Cardiac muscle cell (in vitro differentiated cells and primary cell): ENCODE measurements around the gene SUSD5. TPM values are rescaled to one million over a fixed set of nuclear protein-coding genes. Genes with fewer than 3 reads are reported as not detected.
A peak's percentile ranks its signal among the peaks of the same experiment; 100 is the strongest.

Experiments
- DNase-seq, 2 donors: peaks; one replicate each; pipeline versions ENCODE4 v3.0.0 to v3.0.0-alpha.2; 2010 to 2017; ENCODE audit warnings: low read depth in 1 of 2, low spot score in 1 of 2
- H3K27ac ChIP-seq: fragments of 200-600 bp; sonication (generic); 2 replicates; pipeline ENCODE4 v1.5.1; 2016
- H3K27me3 ChIP-seq: fragments of 200-600 bp; sonication (generic); 2 replicates; pipeline ENCODE4 v1.6.0; 2016; ENCODE audit warnings: control low read depth
- H3K36me3 ChIP-seq: fragments of 200-600 bp; sonication (generic); 2 replicates; pipeline ENCODE4 v1.5.1; 2016; ENCODE audit warnings: control low read depth
- H3K4me1 ChIP-seq: fragments of 200-600 bp; sonication (generic); 2 replicates; pipeline ENCODE4 v1.8.1; 2017; ENCODE audit warnings: low read depth, mild to moderate bottlenecking, mixed run types
- H3K4me3 ChIP-seq: fragments of 200-600 bp; sonication (generic); 2 replicates; pipeline ENCODE4 v1.5.1; 2016; ENCODE audit warnings: mild to moderate bottlenecking
- H3K9me3 ChIP-seq: fragments of 200-600 bp; sonication (generic); 2 replicates; pipeline ENCODE4 v1.5.1; 2017; ENCODE audit warnings: low read depth, mild to moderate bottlenecking, control low read depth
- CTCF ChIP-seq: IDR thresholded peaks from 2 replicates; pipeline ENCODE4 v1.5.1; 2012; ENCODE audit warnings: low read depth, mild to moderate bottlenecking, low read length
- polyA plus RNA-seq: library from polyadenylated mRNA; unstranded; fragments of >200 nt; fragmentation: Nextera tagmentation; extraction: Ambion mirVana; gene quantifications from 2 replicates; pipeline ENCODE4 v1.2.1, GENCODE V29; 2016
- total RNA-seq: library from RNA; depleted of rRNA; stranded (reverse); fragments of >200 nt; gene quantifications from 2 replicates; pipeline ENCODE4 v1.2.3, GENCODE V29; 2016

SUSD5 gene
- total and polyA plus RNA-seq, 2 experiments from 2014 or later = 4.3 to 11.0 TPM

GRCh38 chr3:33125840-33126239 lies 92.8 kb downstream of the SUSD5 start:
- no peak overlapping the region for H3K27ac ChIP-seq
- no peak overlapping the region for H3K4me3 ChIP-seq
- H3K4me1 ChIP-seq = no peaks in the 10 kb centered on the region
- peaks cover 24% of the 10 kb centered on the region for H3K36me3 ChIP-seq
- H3K9me3 ChIP-seq = no peaks in the 10 kb centered on the region
- DNase-seq = no peak
- no peaks in the 10 kb centered on the region for H3K27me3 ChIP-seq
- no peak for TF ChIP-seq CTCF

- Histone ChIP-seq H3K4me3 (no peak overlapping the region), H3K9me3 (no peaks in the 10 kb centered on the region), H3K27ac (no peak overlapping the region), H3K36me3 (peaks cover 21% of the 10 kb centered on the region), H3K27me3 (no peaks in the 10 kb centered on the region), H3K4me1 (no peaks in the 10 kb centered on the region)
- no peak for DNase-seq
- TF ChIP-seq CTCF = no peak
Observed at GRCh38 chr3:33124638-33125037, 94.0 kb downstream of the SUSD5 start.

- H3K4me1 ChIP-seq = no peaks in the 10 kb centered on the region
- H3K4me3 ChIP-seq = no peak overlapping the region
- no peak overlapping the region for H3K27ac ChIP-seq
- no peak for TF ChIP-seq CTCF
- H3K27me3 ChIP-seq = no peaks in the 10 kb centered on the region
- no peaks in the 10 kb centered on the region for H3K9me3 ChIP-seq
- DNase-seq = no peak
- H3K36me3 ChIP-seq = peaks cover 21% of the 10 kb centered on the region
Observed at GRCh38 chr3:33122991-33123390, 95.6 kb downstream of the SUSD5 start.

GRCh38 chr3:33119891-33120290 lies 98.7 kb downstream of the SUSD5 start:
- Histone ChIP-seq H3K4me1 (peaks cover 9% of the 10 kb centered on the region), H3K36me3 (peaks cover 6% of the 10 kb centered on the region), H3K27ac (no peak overlapping the region), H3K9me3 (no peaks in the 10 kb centered on the region), H3K4me3 (no peak overlapping the region), H3K27me3 (no peaks in the 10 kb centered on the region)
- peak; percentile 8 to 11 for DNase-seq
- no peak for TF ChIP-seq CTCF

- no peak for TF ChIP-seq CTCF
- no peak for DNase-seq
- H3K27me3 ChIP-seq = no peaks in the 10 kb centered on the region
- no peaks in the 10 kb centered on the region for H3K36me3 ChIP-seq
- H3K4me3 ChIP-seq = no peak overlapping the region
- H3K27ac ChIP-seq = no peak overlapping the region
- H3K4me1 ChIP-seq = peaks cover 16% of the 10 kb centered on the region
- H3K9me3 ChIP-seq = no peaks in the 10 kb centered on the region
Observed at GRCh38 chr3:33117461-33117860, 101.1 kb downstream of the SUSD5 start.
